Stimulated activated naive B cell treated with anti-CD40 and anti-IgM and Interleukin-4, amounts not matched to agents 10 μg/mL and 1 μg/mL and 100 μg/mL, for 72 hours (primary cell): ENCODE data around the gene ASB2.

ENCODE experiments used
- ATAC-seq, 2 donors: fragments of 150-1000 bp; cut with Tn5 transposase; replicated peaks; 2 replicates each; pipeline ENCODE4 v1.10.0; 2021; ENCODE audit warnings: moderate library complexity in 1 of 2
- DNase-seq: peaks from one replicate; pipeline ENCODE4 v3.0.0; 2021
- H3K27ac Mint-ChIP-seq: one replicate; pipeline ENCODE4 v1.8.0; 2022; ENCODE audit warnings: mild to moderate bottlenecking, mixed read lengths
- H3K27me3 Mint-ChIP-seq, 2 donors: one replicate each; pipeline ENCODE4 v1.8.0; 2022; ENCODE audit warnings: mixed read lengths in 2 of 2
- H3K36me3 Mint-ChIP-seq, 2 donors: one replicate each; pipeline ENCODE4 v1.8.0; 2022; ENCODE audit warnings: mixed read lengths in 2 of 2, mild to moderate bottlenecking in 1 of 2
- H3K4me1 Mint-ChIP-seq, 2 donors: one replicate each; pipeline ENCODE4 v1.8.0; 2022; ENCODE audit warnings: mixed read lengths in 2 of 2, mild to moderate bottlenecking in 1 of 2
- H3K4me3 Mint-ChIP-seq, 2 donors: one replicate each; pipeline ENCODE4 v1.8.0; 2022; ENCODE audit warnings: mild to moderate bottlenecking in 2 of 2, mixed read lengths in 2 of 2, moderate library complexity in 1 of 2
- H3K9me3 Mint-ChIP-seq, 2 donors: one replicate each; pipeline ENCODE4 v1.8.0; 2022; ENCODE audit warnings: mixed read lengths in 2 of 2, mild to moderate bottlenecking in 1 of 2

Gene ASB2

GRCh38 chr14:93957333-93957710, 19.0 kb downstream of the ASB2 start:
- H3K27me3 Mint-ChIP-seq: peaks cover 0 to 5% of the 10 kb centered on the region in 2 donors
- peaks cover 74 to 96% of the 10 kb centered on the region in 2 donors for H3K4me1 Mint-ChIP-seq
- H3K36me3 Mint-ChIP-seq: peaks cover 3 to 6% of the 10 kb centered on the region in 2 donors
- no peak for DNase-seq
- H3K9me3 Mint-ChIP-seq: no peaks in the 10 kb centered on the region
- H3K27ac Mint-ChIP-seq: peak overlapping the region; percentile 84
- no peak overlapping the region for H3K4me3 Mint-ChIP-seq
- ATAC-seq: no peak

GRCh38 chr14:93956514-93957332, 19.6 kb downstream of the ASB2 start:
- DNase-seq (no peak), ATAC-seq (no peak)
- Mint-ChIP-seq H3K27me3 (peaks cover 0 to 5% of the 10 kb centered on the region in 2 donors), H3K4me3 (peak overlapping the region in 1 of 2 donors; percentile 65), H3K36me3 (peaks cover 3 to 6% of the 10 kb centered on the region in 2 donors), H3K27ac (peak overlapping the region; percentile 84), H3K9me3 (no peaks in the 10 kb centered on the region), H3K4me1 (peaks cover 75 to 90% of the 10 kb centered on the region in 2 donors)

GRCh38 chr14:93955850-93956481, 20.4 kb downstream of the ASB2 start:
- ATAC-seq: no peak
- Mint-ChIP-seq H3K9me3 (no peaks in the 10 kb centered on the region), H3K36me3 (peaks cover 3 to 6% of the 10 kb centered on the region in 2 donors), H3K4me1 (peaks cover 68 to 82% of the 10 kb centered on the region in 2 donors), H3K4me3 (peak overlapping the region; percentile 65 to 73), H3K27me3 (peaks cover 2 to 7% of the 10 kb centered on the region in 2 donors), H3K27ac (peak overlapping the region; percentile 75)
- no peak for DNase-seq

GRCh38 chr14:93954900-93955849, 21.2 kb downstream of the ASB2 start:
- DNase-seq: no peak
- no peaks in the 10 kb centered on the region for H3K9me3 Mint-ChIP-seq
- H3K27ac Mint-ChIP-seq: peak overlapping the region; percentile 75
- H3K36me3 Mint-ChIP-seq: peaks cover 3 to 6% of the 10 kb centered on the region in 2 donors
- H3K27me3 Mint-ChIP-seq: peaks cover 6 to 15% of the 10 kb centered on the region in 2 donors
- peaks cover 65 to 75% of the 10 kb centered on the region in 2 donors for H3K4me1 Mint-ChIP-seq
- peak; percentile 47 to 48 for ATAC-seq
- H3K4me3 Mint-ChIP-seq: peak overlapping the region; percentile 65 to 73

GRCh38 chr14:93954516-93954830, 21.9 kb downstream of the ASB2 start:
- H3K36me3 Mint-ChIP-seq: peaks cover under 1 to 5% of the 10 kb centered on the region in 2 donors
- H3K4me1 Mint-ChIP-seq: peaks cover 58 to 68% of the 10 kb centered on the region in 2 donors
- peak overlapping the region in 1 of 2 donors; percentile 25 for H3K4me3 Mint-ChIP-seq
- DNase-seq: no peak
- H3K27ac Mint-ChIP-seq: no peak overlapping the region
- ATAC-seq: no peak
- peaks cover 6 to 16% of the 10 kb centered on the region in 2 donors for H3K27me3 Mint-ChIP-seq
- no peaks in the 10 kb centered on the region for H3K9me3 Mint-ChIP-seq

GRCh38 chr14:93953739-93954515, 22.4 kb downstream of the ASB2 start:
- H3K36me3 Mint-ChIP-seq: peaks cover 0 to 3% of the 10 kb centered on the region in 2 donors
- no peaks in the 10 kb centered on the region for H3K9me3 Mint-ChIP-seq
- DNase-seq (no peak), ATAC-seq (no peak)
- H3K27me3 Mint-ChIP-seq: peaks cover 6 to 16% of the 10 kb centered on the region in 2 donors
- H3K4me1 Mint-ChIP-seq: peaks cover 53 to 62% of the 10 kb centered on the region in 2 donors
- H3K4me3 Mint-ChIP-seq: peak overlapping the region; percentile 10 to 25
- H3K27ac Mint-ChIP-seq: no peak overlapping the region

- peaks cover 46 to 56% of the 10 kb centered on the region in 2 donors for H3K4me1 Mint-ChIP-seq
- no peak overlapping the region for H3K27ac Mint-ChIP-seq
- H3K36me3 Mint-ChIP-seq: peaks cover 0 to 3% of the 10 kb centered on the region in 2 donors
- H3K9me3 Mint-ChIP-seq: no peaks in the 10 kb centered on the region
- H3K4me3 Mint-ChIP-seq: no peak overlapping the region
- ATAC-seq (no peak), DNase-seq (no peak)
- H3K27me3 Mint-ChIP-seq: peaks cover 9 to 16% of the 10 kb centered on the region in 2 donors
Observed at GRCh38 chr14:93953263-93953662, 23.1 kb downstream of the ASB2 start.

- Mint-ChIP-seq H3K4me1 (peaks cover 42 to 51% of the 10 kb centered on the region in 2 donors), H3K4me3 (no peak overlapping the region), H3K27ac (no peak overlapping the region), H3K36me3 (peaks cover 0 to 3% of the 10 kb centered on the region in 2 donors), H3K9me3 (no peaks in the 10 kb centered on the region), H3K27me3 (peaks cover 9 to 16% of the 10 kb centered on the region in 2 donors)
- ATAC-seq (no peak), DNase-seq (no peak)
Observed at GRCh38 chr14:93952829-93953228, 23.5 kb downstream of the ASB2 start.

- H3K4me3 Mint-ChIP-seq: no peak overlapping the region
- H3K27me3 Mint-ChIP-seq: peaks cover 9 to 23% of the 10 kb centered on the region in 2 donors
- DNase-seq (no peak), ATAC-seq (no peak)
- no peak overlapping the region for H3K27ac Mint-ChIP-seq
- peaks cover 33 to 42% of the 10 kb centered on the region in 2 donors for H3K4me1 Mint-ChIP-seq
- H3K9me3 Mint-ChIP-seq: no peaks in the 10 kb centered on the region
- peaks cover 0 to 3% of the 10 kb centered on the region in 2 donors for H3K36me3 Mint-ChIP-seq
Observed at GRCh38 chr14:93951635-93952540, 24.5 kb downstream of the ASB2 start.

GRCh38 chr14:93950948-93951634, 25.3 kb downstream of the ASB2 start:
- DNase-seq: no peak
- H3K27ac Mint-ChIP-seq: no peak overlapping the region
- H3K27me3 Mint-ChIP-seq: peaks cover 13 to 26% of the 10 kb centered on the region in 2 donors
- peaks cover 28 to 34% of the 10 kb centered on the region in 2 donors for H3K4me1 Mint-ChIP-seq
- peak in 1 of 2 donors; percentile 12 for ATAC-seq
- no peak overlapping the region for H3K4me3 Mint-ChIP-seq
- no peaks in the 10 kb centered on the region for H3K9me3 Mint-ChIP-seq
- H3K36me3 Mint-ChIP-seq: peaks cover 0 to 3% of the 10 kb centered on the region in 2 donors

- peaks cover 13 to 26% of the 10 kb centered on the region in 2 donors for H3K27me3 Mint-ChIP-seq
- no peak for ATAC-seq
- DNase-seq: no peak
- peaks cover 16 to 19% of the 10 kb centered on the region in 2 donors for H3K4me1 Mint-ChIP-seq
- no peak overlapping the region for H3K27ac Mint-ChIP-seq
- H3K4me3 Mint-ChIP-seq: no peak overlapping the region
- no peaks in the 10 kb centered on the region for H3K36me3 Mint-ChIP-seq
- H3K9me3 Mint-ChIP-seq: no peaks in the 10 kb centered on the region
Observed at GRCh38 chr14:93949511-93950075, 26.8 kb downstream of the ASB2 start.

GRCh38 chr14:93947282-93947681, 29.1 kb downstream of the ASB2 start:
- Mint-ChIP-seq H3K36me3 (no peaks in the 10 kb centered on the region), H3K4me3 (no peak overlapping the region), H3K27ac (no peak overlapping the region), H3K27me3 (peaks cover 18 to 29% of the 10 kb centered on the region in 2 donors), H3K9me3 (no peaks in the 10 kb centered on the region), H3K4me1 (peaks cover 0 to 7% of the 10 kb centered on the region in 2 donors)
- no peak for DNase-seq
- ATAC-seq: no peak
